Left lung (tissue), 10 donors: ENCODE measurements around the gene C8G. TPM values are rescaled to one million over a fixed set of nuclear protein-coding genes. Genes with fewer than 3 reads are reported as not detected.

ENCODE experiments used
- ATAC-seq: fragments of 200-7000 bp; cut with Tn5 transposase; one replicate; pipeline ENCODE4 v1.9.1; 2020; ENCODE audit warnings: moderate library complexity
- DNase-seq, 4 donors: peaks; one replicate each; pipeline ENCODE4 v3.0.0-alpha.2; 2013 to 2020
- H3K27ac ChIP-seq, 2 donors: fragments of 200-600 bp; sonication (generic) in 1 of 2; one replicate each; pipeline versions ENCODE4 v1.5.0 to v1.8.0; 2020 to 2021
- H3K27me3 ChIP-seq, 2 donors: fragments of 200-600 bp; sonication (generic) in 1 of 2; one replicate each; pipeline versions ENCODE4 v1.5.0 to v1.8.0; 2020 to 2021
- H3K36me3 ChIP-seq, 2 donors: fragments of 200-600 bp; sonication (generic) in 1 of 2; one replicate each; pipeline versions ENCODE4 v1.5.0 to v1.8.0; 2020 to 2021
- H3K4me1 ChIP-seq, 2 donors: fragments of 200-600 bp; one replicate each; pipeline ENCODE4 v1.8.0; 2021
- H3K4me3 ChIP-seq, 2 donors: fragments of 200-600 bp; sonication (generic) in 1 of 2; one replicate each; pipeline versions ENCODE4 v1.5.0 to v1.8.0; 2020 to 2021; ENCODE audit warnings: mild to moderate bottlenecking in 1 of 2
- H3K9me3 ChIP-seq, 2 donors: fragments of 200-600 bp; sonication (generic) in 1 of 2; one replicate each; pipeline versions ENCODE4 v1.5.0 to v1.8.0; 2020 to 2021
- CTCF ChIP-seq, 2 donors: fragments of 200-600 bp; sonication (generic) in 1 of 2; IDR thresholded peaks; one replicate each; pipeline versions ENCODE4 v1.5.0 to v1.8.0; 2021; ENCODE audit warnings: antibody characterized with exemption in 2 of 2
- intact Hi-C, 2 donors: fragments of 100-400 bp; cut with DNase I; formaldehyde crosslinking; loops; one replicate each; pipeline versions ENCODE4 v1.11.2 to v1.14.2; 2022
- polyA plus RNA-seq, 6 donors: library from polyadenylated mRNA; unstranded; fragments of 120-200 nt; gene quantifications; one replicate each; pipeline ENCODE4 v1.2.1, GENCODE V29; 2013; ENCODE audit not compliant: insufficient read length in 6 of 6
- total RNA-seq, 2 donors: library from RNA; stranded (reverse); fragmentation: NEBNext Ultra II Directional; extraction: Animal tissue kit (Norgen Biotek cat#: 25700); gene quantifications; one replicate each; pipeline ENCODE4 v1.2.1, GENCODE V29; 2021
- donor health status: DM: no; HTN: yes; CAD: no.
- donor health status: DM: no; HTN: no; CAD: no.

C8G gene
- total and polyA plus RNA-seq, 8 donors: 0.47 to 1.2 (median 0.85) TPM

DNA sequence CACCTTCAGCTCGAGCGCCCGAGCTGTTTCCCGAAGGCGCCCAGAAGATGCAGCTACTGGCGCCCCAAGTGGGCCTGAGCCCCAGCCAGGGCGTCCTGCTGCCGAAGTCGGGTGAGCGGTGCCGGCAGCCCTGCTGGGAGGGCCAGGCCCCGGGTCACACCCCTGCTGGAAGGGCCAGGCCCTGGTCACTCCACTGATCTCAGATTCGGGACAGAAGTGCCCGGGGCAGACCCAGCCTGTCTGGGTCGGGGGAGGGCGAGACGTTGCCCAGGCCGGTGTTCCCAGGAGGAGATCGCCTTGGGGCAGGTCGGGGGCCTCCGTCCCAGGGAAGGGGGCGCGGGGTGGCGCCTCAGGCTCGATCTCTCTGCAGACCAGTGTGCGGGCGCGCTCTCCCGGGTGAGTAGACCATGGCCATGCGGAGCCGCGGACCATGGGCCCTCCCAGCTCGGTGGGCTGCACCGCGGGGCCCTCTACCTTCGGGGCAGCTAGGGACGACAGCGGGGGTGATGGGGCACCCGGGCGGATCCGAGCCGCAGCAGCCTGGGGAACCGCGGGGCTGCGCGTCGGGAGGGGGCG, 40.1 kb downstream of the C8G start:
- Histone ChIP-seq H3K27ac (no peak overlapping the region), H3K4me3 (no peak overlapping the region), H3K4me1 (peaks cover 0 to 5% of the 10 kb centered on the region in 2 donors), H3K27me3 (peaks cover 24 to 49% of the 10 kb centered on the region in 2 donors), H3K36me3 (no peaks in the 10 kb centered on the region), H3K9me3 (no peaks in the 10 kb centered on the region)
- TF ChIP-seq CTCF (IDR thresholded peaks at IDR 0.05): no peak
- DNase-seq (no peak), ATAC-seq (no peak)
- intact Hi-C loops: no loop called here

GRCh38 chr9:136985853-136986252, 40.8 kb downstream of the C8G start:
- Histone ChIP-seq H3K27me3 (peaks cover 24 to 49% of the 10 kb centered on the region in 2 donors), H3K4me3 (no peak overlapping the region), H3K4me1 (peaks cover 0 to 5% of the 10 kb centered on the region in 2 donors), H3K27ac (no peak overlapping the region), H3K36me3 (no peaks in the 10 kb centered on the region), H3K9me3 (peaks cover 0 to 3% of the 10 kb centered on the region in 2 donors)
- intact Hi-C loops: no loop called here
- TF ChIP-seq CTCF (IDR thresholded peaks at IDR 0.05): no peak
- DNase-seq (no peak), ATAC-seq (no peak)

DNA sequence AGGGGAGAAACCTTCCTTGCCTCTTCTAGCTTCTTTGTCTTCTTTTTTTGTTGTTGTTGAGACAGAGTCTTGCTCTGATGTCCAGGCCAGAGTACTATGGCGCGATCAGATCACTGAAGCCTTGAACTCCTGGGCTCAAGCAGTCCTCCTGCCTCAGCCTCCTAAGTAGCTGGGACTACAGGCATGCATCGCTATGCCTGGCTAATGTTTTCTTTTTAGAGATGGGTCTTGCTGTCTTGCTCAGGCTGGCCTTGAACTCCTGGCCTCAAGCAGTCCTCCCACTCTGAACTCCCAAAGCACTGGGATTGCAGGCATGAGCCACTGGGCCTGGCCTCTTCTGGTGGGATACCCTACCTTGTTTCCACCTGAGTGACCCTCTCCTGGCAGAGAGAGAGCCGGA, 43.8 kb downstream of the C8G start:
- Histone ChIP-seq H3K4me1 (peaks cover 12 to 14% of the 10 kb centered on the region in 2 donors), H3K27ac (no peak overlapping the region), H3K36me3 (peaks cover 0 to 8% of the 10 kb centered on the region in 2 donors), H3K9me3 (peaks cover 0 to 3% of the 10 kb centered on the region in 2 donors), H3K4me3 (no peak overlapping the region), H3K27me3 (peaks cover 24 to 34% of the 10 kb centered on the region in 2 donors)
- no peak for TF ChIP-seq CTCF (IDR thresholded peaks at IDR 0.05)
- DNase-seq: no peak
- ATAC-seq: no peak
- intact Hi-C loops: no loop called here

DNA sequence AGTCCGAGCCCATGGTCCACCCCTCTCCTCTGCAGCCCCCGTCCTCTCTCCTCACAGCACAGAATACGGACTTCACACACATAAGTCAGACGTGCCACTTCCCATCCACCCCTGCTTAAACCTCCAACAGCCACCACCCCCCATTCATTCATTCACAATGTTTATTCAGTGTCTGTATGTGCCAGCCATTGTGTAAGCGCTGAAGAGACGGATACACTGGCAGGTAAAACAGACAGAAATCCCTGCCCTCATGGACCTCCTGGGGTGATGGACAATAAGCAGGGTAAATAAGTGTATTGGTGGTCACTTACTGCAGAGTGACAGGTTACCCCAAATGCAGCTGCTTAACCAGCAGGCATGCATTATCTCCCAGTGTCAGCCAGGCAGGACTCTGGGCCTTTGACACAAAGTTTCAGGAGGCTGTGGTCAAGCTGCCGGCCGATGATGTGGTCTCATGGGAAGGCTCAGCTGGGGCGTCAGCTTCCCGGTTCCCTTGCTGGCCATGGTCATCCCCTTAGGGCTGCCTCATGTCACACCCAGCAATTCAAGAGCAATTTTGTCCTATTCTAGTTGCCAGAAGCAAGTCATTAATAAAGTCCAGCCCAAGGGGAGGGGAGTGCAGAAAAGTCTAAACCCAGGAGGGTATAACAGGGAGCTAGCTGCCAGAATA, 45.3 kb downstream of the C8G start:
- H3K27me3 ChIP-seq: peaks cover 11 to 31% of the 10 kb centered on the region in 2 donors
- peak overlapping the region in 1 of 2 donors; percentile 96 for H3K27ac ChIP-seq
- ATAC-seq (no peak), DNase-seq (no peak)
- H3K9me3 ChIP-seq: peaks cover 0 to 3% of the 10 kb centered on the region in 2 donors
- TF ChIP-seq CTCF (IDR thresholded peaks at IDR 0.05): no peak
- intact Hi-C loops: no loop called here
- peaks cover 17 to 29% of the 10 kb centered on the region in 2 donors for H3K4me1 ChIP-seq
- peaks cover 0 to 19% of the 10 kb centered on the region in 2 donors for H3K36me3 ChIP-seq
- H3K4me3 ChIP-seq: no peak overlapping the region

DNA sequence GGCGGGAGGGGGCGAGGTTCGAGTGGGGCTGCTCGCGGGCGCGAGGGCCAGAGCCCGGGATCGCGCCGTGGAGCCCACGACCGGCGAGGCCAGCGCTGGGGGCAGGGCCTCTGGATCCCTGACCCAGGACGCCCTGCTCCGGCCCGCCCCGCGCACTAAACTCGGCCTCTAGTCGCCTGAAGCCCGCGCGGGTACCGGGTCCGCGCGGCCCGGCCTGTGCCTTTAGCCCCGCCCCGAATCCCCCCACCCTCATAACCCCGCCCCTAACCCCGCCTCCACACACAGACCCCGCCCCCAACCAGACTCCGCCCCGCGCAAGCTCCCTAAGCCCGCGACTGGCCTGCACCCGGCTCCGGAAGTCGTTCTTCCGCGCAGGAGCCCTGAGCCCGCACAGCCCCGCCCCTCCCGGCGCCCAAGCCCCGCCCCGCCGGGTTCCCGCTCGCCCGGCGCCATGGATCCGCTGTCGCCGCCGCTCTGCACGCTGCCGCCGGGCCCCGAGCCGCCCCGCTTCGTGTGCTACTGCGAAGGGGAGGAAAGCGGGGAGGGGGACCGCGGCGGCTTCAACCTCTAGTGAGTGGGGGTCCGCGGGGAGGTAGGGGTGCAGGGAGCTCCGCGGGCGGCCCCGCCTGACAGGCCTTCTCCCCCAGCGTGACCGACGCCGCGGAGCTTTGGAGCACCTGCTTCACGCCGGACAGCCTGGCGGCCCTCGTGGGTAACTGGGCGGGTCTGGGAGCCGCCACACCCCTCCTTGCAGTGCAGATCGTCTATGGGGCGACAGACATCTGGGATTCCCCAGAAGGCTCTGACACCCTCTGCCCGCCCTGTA, 47.2 kb downstream of the C8G start, which contains the start of gene PAXX:
PAXX (plus strand) TSS at position 430 of the 826 bp plus-strand sequence; CDS start at position 452, 22 bp downstream.
- Histone ChIP-seq H3K36me3 (peaks cover 0 to 19% of the 10 kb centered on the region in 2 donors), H3K4me3 (peak within 1 kb of the TSS; percentile 70 to 97), H3K9me3 (peaks cover 0 to 3% of the 10 kb centered on the region in 2 donors), H3K27me3 (peaks cover 0 to 29% of the 10 kb centered on the region in 2 donors), H3K4me1 (peaks cover 27 to 47% of the 10 kb centered on the region in 2 donors), H3K27ac (peak within 1 kb of the TSS; percentile 87 to 96)
- DNase-seq (peak; percentile 72 to 99 (median 93)), ATAC-seq (peak; percentile 81)
- TF ChIP-seq CTCF (IDR thresholded peaks at IDR 0.05): no peak
- intact Hi-C loops: no loop called here
